ENCODE results near the gene SEC16A.

The SEC16A gene

GRCh38 chr9:136509549-136509948, 26.7 kb upstream of the SEC16A start:
- no peaks in the 10 kb centered on the region for H3K4me1 ChIP-seq (ENCODE audit: control insufficient read depth, insufficient read depth, low read length, poor library complexity, severe bottlenecking)
- H3K4me3 ChIP-seq (ENCODE audit: insufficient read depth, low read depth, low read length, poor library complexity, severe bottlenecking), result no peak overlapping the region
- no peaks in the 10 kb centered on the region for H3K27me3 ChIP-seq (replicated peaks; ENCODE audit: control insufficient read depth, insufficient read depth, low read length, poor library complexity, severe bottlenecking)
- no peak for DNase-seq
- peaks cover 97% of the 10 kb centered on the region for H3K36me3 ChIP-seq (ENCODE audit: control insufficient read depth, insufficient read depth, low read length)
- H3K27ac ChIP-seq (ENCODE audit: insufficient read depth, low read length, poor library complexity, severe bottlenecking), result no peak overlapping the region
- no peaks in the 10 kb centered on the region for H3K9me3 ChIP-seq (ENCODE audit: control insufficient read depth, low read length)

- H3K4me3 ChIP-seq (ENCODE audit: insufficient read depth, low read depth, low read length, poor library complexity, severe bottlenecking), result no peak overlapping the region
- no peaks in the 10 kb centered on the region for H3K27me3 ChIP-seq (replicated peaks; ENCODE audit: control insufficient read depth, insufficient read depth, low read length, poor library complexity, severe bottlenecking)
- H3K36me3 ChIP-seq (ENCODE audit: control insufficient read depth, insufficient read depth, low read length), result peaks cover 97% of the 10 kb centered on the region
- H3K27ac ChIP-seq (ENCODE audit: insufficient read depth, low read length, poor library complexity, severe bottlenecking), result no peak overlapping the region
- no peaks in the 10 kb centered on the region for H3K4me1 ChIP-seq (ENCODE audit: control insufficient read depth, insufficient read depth, low read length, poor library complexity, severe bottlenecking)
- DNase-seq, result no peak
- H3K9me3 ChIP-seq (ENCODE audit: control insufficient read depth, low read length), result no peaks in the 10 kb centered on the region
These were observed 26.1 kb upstream of the SEC16A start for GRCh38 chr9:136508729-136509500.

- H3K27ac ChIP-seq (ENCODE audit: insufficient read depth, low read length, poor library complexity, severe bottlenecking), result no peak overlapping the region
- peaks cover 97% of the 10 kb centered on the region for H3K36me3 ChIP-seq (ENCODE audit: control insufficient read depth, insufficient read depth, low read length)
- H3K4me1 ChIP-seq (ENCODE audit: control insufficient read depth, insufficient read depth, low read length, poor library complexity, severe bottlenecking), result no peaks in the 10 kb centered on the region
- H3K9me3 ChIP-seq (ENCODE audit: control insufficient read depth, low read length), result no peaks in the 10 kb centered on the region
- H3K4me3 ChIP-seq (ENCODE audit: insufficient read depth, low read depth, low read length, poor library complexity, severe bottlenecking), result no peak overlapping the region
- DNase-seq, result no peak
- H3K27me3 ChIP-seq (replicated peaks; ENCODE audit: control insufficient read depth, insufficient read depth, low read length, poor library complexity, severe bottlenecking), result no peaks in the 10 kb centered on the region
These were observed 25.1 kb upstream of the SEC16A start for GRCh38 chr9:136507992-136508375.

- no peak overlapping the region for H3K27ac ChIP-seq (ENCODE audit: insufficient read depth, low read length, poor library complexity, severe bottlenecking)
- H3K27me3 ChIP-seq (replicated peaks; ENCODE audit: control insufficient read depth, insufficient read depth, low read length, poor library complexity, severe bottlenecking), result no peaks in the 10 kb centered on the region
- no peaks in the 10 kb centered on the region for H3K9me3 ChIP-seq (ENCODE audit: control insufficient read depth, low read length)
- DNase-seq, result no peak
- H3K36me3 ChIP-seq (ENCODE audit: control insufficient read depth, insufficient read depth, low read length), result peaks cover 100% of the 10 kb centered on the region
- H3K4me3 ChIP-seq (ENCODE audit: insufficient read depth, low read depth, low read length, poor library complexity, severe bottlenecking), result no peak overlapping the region
- no peaks in the 10 kb centered on the region for H3K4me1 ChIP-seq (ENCODE audit: control insufficient read depth, insufficient read depth, low read length, poor library complexity, severe bottlenecking)
These were observed 24.6 kb upstream of the SEC16A start for GRCh38 chr9:136507221-136507991.

GRCh38 chr9:136506425-136506824, 23.6 kb upstream of the SEC16A start:
- no peak for DNase-seq
- Histone ChIP-seq H3K27ac (ENCODE audit: insufficient read depth, low read length, poor library complexity, severe bottlenecking) (no peak overlapping the region), H3K27me3 (replicated peaks; ENCODE audit: control insufficient read depth, insufficient read depth, low read length, poor library complexity, severe bottlenecking) (no peaks in the 10 kb centered on the region), H3K9me3 (ENCODE audit: control insufficient read depth, low read length) (no peaks in the 10 kb centered on the region), H3K4me3 (ENCODE audit: insufficient read depth, low read depth, low read length, poor library complexity, severe bottlenecking) (no peak overlapping the region), H3K36me3 (ENCODE audit: control insufficient read depth, insufficient read depth, low read length) (peaks cover 100% of the 10 kb centered on the region), H3K4me1 (ENCODE audit: control insufficient read depth, insufficient read depth, low read length, poor library complexity, severe bottlenecking) (no peaks in the 10 kb centered on the region)

GRCh38 chr9:136505406-136506403, 22.9 kb upstream of the SEC16A start:
- Histone ChIP-seq H3K27ac (ENCODE audit: insufficient read depth, low read length, poor library complexity, severe bottlenecking) (no peak overlapping the region), H3K4me3 (ENCODE audit: insufficient read depth, low read depth, low read length, poor library complexity, severe bottlenecking) (no peak overlapping the region), H3K36me3 (ENCODE audit: control insufficient read depth, insufficient read depth, low read length) (peaks cover 98% of the 10 kb centered on the region), H3K9me3 (ENCODE audit: control insufficient read depth, low read length) (no peaks in the 10 kb centered on the region), H3K4me1 (ENCODE audit: control insufficient read depth, insufficient read depth, low read length, poor library complexity, severe bottlenecking) (no peaks in the 10 kb centered on the region), H3K27me3 (replicated peaks; ENCODE audit: control insufficient read depth, insufficient read depth, low read length, poor library complexity, severe bottlenecking) (no peaks in the 10 kb centered on the region)
- DNase-seq, result no peak

GRCh38 chr9:136504512-136505348, 21.9 kb upstream of the SEC16A start:
- H3K4me1 ChIP-seq (ENCODE audit: control insufficient read depth, insufficient read depth, low read length, poor library complexity, severe bottlenecking), result no peaks in the 10 kb centered on the region
- no peak overlapping the region for H3K27ac ChIP-seq (ENCODE audit: insufficient read depth, low read length, poor library complexity, severe bottlenecking)
- no peaks in the 10 kb centered on the region for H3K9me3 ChIP-seq (ENCODE audit: control insufficient read depth, low read length)
- no peak overlapping the region for H3K4me3 ChIP-seq (ENCODE audit: insufficient read depth, low read depth, low read length, poor library complexity, severe bottlenecking)
- H3K36me3 ChIP-seq (ENCODE audit: control insufficient read depth, insufficient read depth, low read length), result peaks cover 98% of the 10 kb centered on the region
- H3K27me3 ChIP-seq (replicated peaks; ENCODE audit: control insufficient read depth, insufficient read depth, low read length, poor library complexity, severe bottlenecking), result no peaks in the 10 kb centered on the region
- no peak for DNase-seq

GRCh38 chr9:136502940-136503550, 20.2 kb upstream of the SEC16A start:
- H3K27ac ChIP-seq (ENCODE audit: insufficient read depth, low read length, poor library complexity, severe bottlenecking), result no peak overlapping the region
- H3K27me3 ChIP-seq (replicated peaks; ENCODE audit: control insufficient read depth, insufficient read depth, low read length, poor library complexity, severe bottlenecking), result no peaks in the 10 kb centered on the region
- no peaks in the 10 kb centered on the region for H3K4me1 ChIP-seq (ENCODE audit: control insufficient read depth, insufficient read depth, low read length, poor library complexity, severe bottlenecking)
- H3K9me3 ChIP-seq (ENCODE audit: control insufficient read depth, low read length), result no peaks in the 10 kb centered on the region
- no peak overlapping the region for H3K4me3 ChIP-seq (ENCODE audit: insufficient read depth, low read depth, low read length, poor library complexity, severe bottlenecking)
- no peak for DNase-seq
- H3K36me3 ChIP-seq (ENCODE audit: control insufficient read depth, insufficient read depth, low read length), result peaks cover 97% of the 10 kb centered on the region

GRCh38 chr9:136502196-136502595, 19.4 kb upstream of the SEC16A start:
- H3K4me3 ChIP-seq (ENCODE audit: insufficient read depth, low read depth, low read length, poor library complexity, severe bottlenecking), result no peak overlapping the region
- H3K4me1 ChIP-seq (ENCODE audit: control insufficient read depth, insufficient read depth, low read length, poor library complexity, severe bottlenecking), result no peaks in the 10 kb centered on the region
- peaks cover 97% of the 10 kb centered on the region for H3K36me3 ChIP-seq (ENCODE audit: control insufficient read depth, insufficient read depth, low read length)
- H3K9me3 ChIP-seq (ENCODE audit: control insufficient read depth, low read length), result no peaks in the 10 kb centered on the region
- DNase-seq, result no peak
- H3K27ac ChIP-seq (ENCODE audit: insufficient read depth, low read length, poor library complexity, severe bottlenecking), result no peak overlapping the region
- H3K27me3 ChIP-seq (replicated peaks; ENCODE audit: control insufficient read depth, insufficient read depth, low read length, poor library complexity, severe bottlenecking), result no peaks in the 10 kb centered on the region

Data from effector memory CD4-positive, alpha-beta T cell (primary cell).